HEK293 (cell line): ENCODE results near the gene SULT2B1.

Experiments used
- CTCF ChIA-PET: fragments of 350-600 bp; formaldehyde crosslinking; extraction: SDS; loops from one replicate; lab custom pipeline; 2021; ENCODE audit warnings: antibody characterized with exemption; lab: Yijun Ruan, JAX
- POLR2A ChIA-PET: fragments of 300-600 bp; formaldehyde crosslinking; extraction: SDS; loops from one replicate; lab custom pipeline; 2020; ENCODE audit warnings: antibody characterized with exemption, inconsistent platforms; lab: Yijun Ruan, JAX
- H3K27ac ChIP-seq: fragments of 200-500 bp; sonication (Bioruptor generic); 2 replicates; pipeline ENCODE4 v1.5.1; 2014; ENCODE audit warnings: low read depth, low read length, control low read depth, inconsistent platforms; ENCODE audit errors: extremely low read depth
- H3K36me3 ChIP-seq, 2 experiments: fragments of 200-500 bp in 1 of 2; sonication (Bioruptor generic) in 1 of 2; 1 replicate in 1 of 2; 2 replicates in 1 of 2; pipeline ENCODE4 v1.5.1; 2014 to 2017; ENCODE audit warnings: inconsistent platforms in 2 of 2, low read length in 2 of 2; ENCODE audit not compliant: control insufficient read depth in 2 of 2, insufficient read depth in 1 of 2
- H3K4me1 ChIP-seq: fragments of 200-500 bp; sonication (Bioruptor generic); 2 replicates; pipeline ENCODE4 v1.5.1; 2014; ENCODE audit warnings: mild to moderate bottlenecking, low read length, inconsistent platforms; ENCODE audit not compliant: control insufficient read depth, insufficient read depth
- H3K4me3 ChIP-seq: 2 replicates; pipeline ENCODE4 v1.5.1; 2011; ENCODE audit warnings: low read depth, mild to moderate bottlenecking, control low read depth, low read length, moderate library complexity
- H3K9me3 ChIP-seq: fragments of 200-500 bp; sonication (Bioruptor generic); 2 replicates; pipeline ENCODE4 v1.5.1; 2014; ENCODE audit warnings: low read depth, low read length, inconsistent platforms; ENCODE audit not compliant: control insufficient read depth, insufficient read depth
- BCL11A ChIP-seq: fragments of 450-650 bp; formaldehyde crosslinking; IDR thresholded peaks from 2 replicates; pipeline ENCODE4 v1.5.1; 2016; ENCODE audit warnings: low read depth, missing biosample characterization, missing genetic modification characterization
- BCL11B ChIP-seq: fragments of 450-650 bp; formaldehyde crosslinking; IDR thresholded peaks from 2 replicates; pipeline ENCODE4 v1.5.1; 2016; ENCODE audit warnings: low read depth, missing biosample characterization, missing genetic modification characterization
- KLF17 ChIP-seq: fragments of 450-650 bp; formaldehyde crosslinking; IDR thresholded peaks from 2 replicates; pipeline ENCODE4 v1.5.1; 2016; ENCODE audit warnings: missing biosample characterization, missing genetic modification characterization
- PATZ1 ChIP-seq: fragments of 450-650 bp; formaldehyde crosslinking; IDR thresholded peaks from 2 replicates; pipeline ENCODE4 v1.5.1; 2016; ENCODE audit warnings: missing biosample characterization, missing genetic modification characterization
- SCRT2 ChIP-seq: fragments of 450-650 bp; formaldehyde crosslinking; IDR thresholded peaks from 2 replicates; pipeline ENCODE4 v1.5.1; 2016; ENCODE audit warnings: missing biosample characterization, missing genetic modification characterization
- ZFP41 ChIP-seq: fragments of 450-650 bp; formaldehyde crosslinking; IDR thresholded peaks from 2 replicates; pipeline ENCODE4 v1.5.1; 2016; ENCODE audit warnings: missing biosample characterization, missing genetic modification characterization, borderline replicate concordance
- ZFP69B ChIP-seq: fragments of 450-650 bp; formaldehyde crosslinking; IDR thresholded peaks from 2 replicates; pipeline ENCODE4 v1.5.1; 2016; ENCODE audit warnings: missing biosample characterization, missing genetic modification characterization
- ZNF146 ChIP-seq: fragments of 450-650 bp; formaldehyde crosslinking; IDR thresholded peaks from 2 replicates; pipeline ENCODE4 v1.5.1; 2016; ENCODE audit warnings: missing biosample characterization, missing genetic modification characterization
- ZNF16 ChIP-seq: fragments of 450-650 bp; formaldehyde crosslinking; IDR thresholded peaks from 2 replicates; pipeline ENCODE4 v1.5.1; 2016; ENCODE audit warnings: low read depth, missing biosample characterization, missing genetic modification characterization
- ZNF324 ChIP-seq: fragments of 450-650 bp; formaldehyde crosslinking; IDR thresholded peaks from 2 replicates; pipeline ENCODE4 v1.5.1; 2016; ENCODE audit warnings: missing biosample characterization, missing genetic modification characterization
- ZNF366 ChIP-seq: fragments of 450-650 bp; formaldehyde crosslinking; conservative IDR thresholded peaks from 2 replicates; pipeline ENCODE4 v1.5.1; 2016; ENCODE audit warnings: missing biosample characterization, missing genetic modification characterization
- ZNF426 ChIP-seq: fragments of 450-650 bp; formaldehyde crosslinking; IDR thresholded peaks from 2 replicates; pipeline ENCODE4 v1.5.1; 2017; ENCODE audit warnings: missing biosample characterization, missing genetic modification characterization, mild to moderate bottlenecking, inconsistent platforms, moderate library complexity
- ZNF560 ChIP-seq: fragments of 450-650 bp; formaldehyde crosslinking; IDR thresholded peaks from 2 replicates; pipeline ENCODE4 v1.5.1; 2017; ENCODE audit warnings: missing biosample characterization, missing genetic modification characterization, borderline replicate concordance
- ZNF768 ChIP-seq: fragments of 450-650 bp; formaldehyde crosslinking; IDR thresholded peaks from 2 replicates; pipeline ENCODE4 v1.5.1; 2018; ENCODE audit warnings: missing biosample characterization, mild to moderate bottlenecking, missing genetic modification characterization
- ZSCAN5A ChIP-seq: fragments of 450-650 bp; formaldehyde crosslinking; IDR thresholded peaks from 2 replicates; pipeline ENCODE4 v1.5.1; 2016; ENCODE audit warnings: missing biosample characterization, missing genetic modification characterization

Gene SULT2B1

GRCh38 chr19:48595171-48595570 is 43.2 kb downstream of the SULT2B1 start:
- ChIA-PET CTCF (interaction anchor here (0.5 to 2.6 kb wide), 6 partner anchors 11 to 281 kb away, joined by 3 to 15 read pairs (median 3); no protein-coding TSS in a partner anchor), POLR2A (interaction anchor here (0.6 to 2.0 kb wide), 3 partner anchors 15 to 24 kb away, joined by 3 to 6 read pairs (median 5); partner anchors contain the start of genes FAM83E, RPL18 and SPHK2)
- no peak overlapping the region for H3K27ac ChIP-seq
- TF ChIP-seq ZNF768: peak; percentile 81; the same call in 1 of the 2 replicates
- TF ChIP-seq ZNF560 (tag by site-specific recombination): no peak
- H3K4me3 ChIP-seq: no peak overlapping the region
- no peaks in the 10 kb centered on the region for H3K4me1 ChIP-seq
- H3K9me3 ChIP-seq: no peaks in the 10 kb centered on the region
- H3K36me3 ChIP-seq: no peaks in the 10 kb centered on the region

GRCh38 chr19:48595833-48596232 is 43.9 kb downstream of the SULT2B1 start:
- no peaks in the 10 kb centered on the region for H3K9me3 ChIP-seq
- POLR2A ChIA-PET: interaction anchor here (0.6 to 2.0 kb wide), 2 partner anchors 14 to 18 kb away, joined by 3 to 6 read pairs; partner anchors contain the start of gene FAM83E
- TF ChIP-seq ZNF426 (tag by site-specific recombination): no peak
- peak; percentile 71; the same call in 1 of the 2 replicates for TF ChIP-seq ZNF16
- TF ChIP-seq, all 188 proteins: peak for 1
- Histone ChIP-seq H3K27ac (no peak overlapping the region), H3K4me3 (no peak overlapping the region), H3K36me3 (no peaks in the 10 kb centered on the region), H3K4me1 (no peaks in the 10 kb centered on the region)
- CTCF ChIA-PET: interaction anchor here (0.5 to 2.6 kb wide), 5 partner anchors 11 to 380 kb away, joined by 3 to 15 read pairs (median 4); no protein-coding TSS in a partner anchor

- POLR2A ChIA-PET: no interaction called here
- no peak for TF ChIP-seq SCRT2 (tag by site-specific recombination)
- peak; percentile 97 for TF ChIP-seq BCL11B (tag by site-specific recombination)
- no peak for TF ChIP-seq ZSCAN5A (tag by site-specific recombination)
- TF ChIP-seq ZFP69B (tag by site-specific recombination): no peak
- TF ChIP-seq PATZ1 (tag by site-specific recombination): 0 out of 2 replicates have a peak, but pooled peaks have one; percentile 27
- peak; percentile 77 for TF ChIP-seq BCL11A (tag by site-specific recombination)
- TF ChIP-seq ZFP41 (tag by site-specific recombination): no peak
- Histone ChIP-seq H3K36me3 (no peaks in the 10 kb centered on the region), H3K4me1 (no peaks in the 10 kb centered on the region), H3K4me3 (no peak overlapping the region), H3K9me3 (no peaks in the 10 kb centered on the region), H3K27ac (no peak overlapping the region)
- CTCF ChIA-PET: interaction anchor here (1.0 kb wide), 1 partner anchor 11 kb away, joined by 4 read pairs; no protein-coding TSS in a partner anchor
These were observed 44.3 kb downstream of the SULT2B1 start for GRCh38 chr19:48596237-48596636.

GRCh38 chr19:48596679-48597465 is 44.9 kb downstream of the SULT2B1 start:
- POLR2A ChIA-PET: no interaction called here
- Histone ChIP-seq H3K36me3 (no peaks in the 10 kb centered on the region), H3K4me1 (no peaks in the 10 kb centered on the region), H3K4me3 (no peak overlapping the region), H3K9me3 (no peaks in the 10 kb centered on the region), H3K27ac (no peak overlapping the region)
- TF ChIP-seq ZNF146 (no peak), BCL11A (tag by site-specific recombination) (no peak), ZNF324 (tag by site-specific recombination) (no peak), KLF17 (tag by site-specific recombination) (no peak), ZNF366 (tag by site-specific recombination) (no peak)
- CTCF ChIA-PET: interaction anchor here (1.2 to 2.0 kb wide), 2 partner anchors 11 to 20 kb away, joined by 3 to 6 read pairs; no protein-coding TSS in a partner anchor
